H9 (cell line): ENCODE measurements around the gene SORCS2. TPM values are rescaled to one million over a fixed set of nuclear protein-coding genes. Genes with fewer than 3 reads are reported as not detected.

Source experiments
- DNase-seq: peaks from one replicate; pipeline ENCODE4 v3.0.0-alpha.2; 2017
- H2AFZ ChIP-seq: one replicate; pipeline ENCODE4 v1.6.1; 2013; ENCODE audit warnings: mild to moderate bottlenecking, low read length, control low read depth, moderate library complexity
- H2AK5ac ChIP-seq: 2 replicates; pipeline ENCODE4 v1.6.1; 2013; ENCODE audit warnings: low read length, control low read depth, mixed read lengths; ENCODE audit not compliant: insufficient read length
- H2BK120ac ChIP-seq: one replicate; pipeline ENCODE4 v1.6.1; 2013; ENCODE audit warnings: low read depth, mild to moderate bottlenecking, low read length, control low read depth, inconsistent platforms; ENCODE audit not compliant: poor library complexity, severe bottlenecking
- H2BK12ac ChIP-seq: 2 replicates; pipeline ENCODE4 v1.6.1; 2013; ENCODE audit warnings: low read length, control low read depth, mixed read lengths, low read depth; ENCODE audit not compliant: insufficient read length
- H2BK15ac ChIP-seq: 2 replicates; pipeline ENCODE4 v1.6.1; 2013; ENCODE audit warnings: low read depth, low read length, control low read depth
- H2BK20ac ChIP-seq: one replicate; pipeline ENCODE4 v1.6.1; 2013; ENCODE audit warnings: low read depth, mild to moderate bottlenecking, low read length, control low read depth, inconsistent platforms; ENCODE audit not compliant: poor library complexity, severe bottlenecking
- H2BK5ac ChIP-seq: 2 replicates; pipeline ENCODE4 v1.6.1; 2013; ENCODE audit warnings: low read length, control low read depth, mixed read lengths; ENCODE audit not compliant: insufficient read length
- H3K14ac ChIP-seq: 2 replicates; pipeline ENCODE4 v1.6.1; 2013; ENCODE audit warnings: low read length, control low read depth; ENCODE audit not compliant: insufficient read depth
- H3K18ac ChIP-seq: 2 replicates; pipeline ENCODE4 v1.6.1; 2013; ENCODE audit warnings: low read depth, mild to moderate bottlenecking, mixed read lengths, low read length, control low read depth; ENCODE audit not compliant: insufficient read length
- H3K23ac ChIP-seq: 2 replicates; pipeline ENCODE4 v1.6.1; 2013; ENCODE audit warnings: low read length, control low read depth, mixed read lengths, low read depth; ENCODE audit not compliant: insufficient read length
- H3K23me2 ChIP-seq: 2 replicates; pipeline ENCODE4 v1.6.1; 2013; ENCODE audit warnings: low read depth, mild to moderate bottlenecking, mixed read lengths, low read length, control low read depth; ENCODE audit not compliant: insufficient read length, poor library complexity, severe bottlenecking
- H3K27ac ChIP-seq: 2 replicates; pipeline ENCODE4 v1.5.1; 2013; ENCODE audit warnings: low read length, control low read depth, mixed read lengths, low read depth; ENCODE audit not compliant: insufficient read length
- H3K27me3 ChIP-seq: 2 replicates; pipeline ENCODE4 v1.6.1; 2013; ENCODE audit warnings: low read length, control low read depth, inconsistent platforms; ENCODE audit not compliant: insufficient read depth
- H3K4ac ChIP-seq: 2 replicates; pipeline ENCODE4 v1.6.1; 2013; ENCODE audit warnings: low read depth, mild to moderate bottlenecking, control low read depth, inconsistent platforms, low read length, moderate library complexity
- H3K4me1 ChIP-seq: 2 replicates; pipeline ENCODE4 v1.6.1; 2013; ENCODE audit warnings: low read length, control low read depth, inconsistent platforms; ENCODE audit not compliant: insufficient read depth
- H3K4me2 ChIP-seq: 2 replicates; pipeline ENCODE4 v1.6.1; 2013; ENCODE audit warnings: low read length, control low read depth, mixed read lengths; ENCODE audit not compliant: insufficient read length, insufficient read depth
- H3K56ac ChIP-seq: 2 replicates; pipeline ENCODE4 v1.6.1; 2013; ENCODE audit warnings: low read depth, mild to moderate bottlenecking, mixed read lengths, low read length, control low read depth; ENCODE audit not compliant: insufficient read length
- H3K79me1 ChIP-seq: 2 replicates; pipeline ENCODE4 v1.6.1; 2013; ENCODE audit warnings: low read depth, mild to moderate bottlenecking, moderate library complexity, low read length, control low read depth, inconsistent platforms; ENCODE audit not compliant: insufficient read depth, poor library complexity, severe bottlenecking
- H3K79me2 ChIP-seq: 2 replicates; pipeline ENCODE4 v1.6.1; 2013; ENCODE audit warnings: low read length, control low read depth, inconsistent platforms; ENCODE audit not compliant: insufficient read depth
- H3K9ac ChIP-seq: 2 replicates; pipeline ENCODE4 v1.6.1; 2013; ENCODE audit warnings: low read length, control low read depth, mixed read lengths; ENCODE audit not compliant: insufficient read length; ENCODE audit errors: extremely low read depth
- H3K9me3 ChIP-seq: one replicate; pipeline ENCODE4 v1.6.1; 2013; ENCODE audit warnings: low read depth, low read length, inconsistent platforms; ENCODE audit not compliant: control insufficient read depth
- H3T11ph ChIP-seq: one replicate; pipeline ENCODE4 v1.6.1; 2013; ENCODE audit warnings: mild to moderate bottlenecking, low read length, control low read depth, inconsistent platforms
- H4K20me1 ChIP-seq: one replicate; pipeline ENCODE4 v1.6.1; 2013; ENCODE audit not compliant: control insufficient read depth, insufficient read length, insufficient read depth
- H4K5ac ChIP-seq: 2 replicates; pipeline ENCODE4 v1.6.1; 2013; ENCODE audit warnings: low read depth, mild to moderate bottlenecking, mixed read lengths, low read length, control low read depth; ENCODE audit not compliant: insufficient read length
- H4K8ac ChIP-seq: replicated peaks from 2 replicates; pipeline ENCODE4 v1.6.1; 2013; ENCODE audit warnings: low read length, control low read depth, mixed read lengths, low read depth; ENCODE audit not compliant: insufficient read length
- H4K91ac ChIP-seq: 2 replicates; pipeline ENCODE4 v1.6.1; 2013; ENCODE audit warnings: low read depth, mild to moderate bottlenecking, moderate library complexity, mixed read lengths, low read length, control low read depth; ENCODE audit not compliant: insufficient read length
- H3K27ac Mint-ChIP-seq, 3 experiments: 2 replicates in 2 of 3; 3 replicates in 1 of 3; pipeline ENCODE4 v1.8.0; 2020 to 2021; ENCODE audit warnings: mixed read lengths in 3 of 3, mild to moderate bottlenecking in 1 of 3, moderate library complexity in 1 of 3
- H3K27me3 Mint-ChIP-seq: 2 replicates; pipeline ENCODE4 v1.8.0; 2021; ENCODE audit warnings: low read depth, mild to moderate bottlenecking, moderate library complexity, mixed read lengths
- H3K36me3 Mint-ChIP-seq, 3 experiments: 2 replicates in 2 of 3; 3 replicates in 1 of 3; pipeline ENCODE4 v1.8.0; 2020 to 2021; ENCODE audit warnings: low read depth in 3 of 3, mixed read lengths in 3 of 3; ENCODE audit not compliant: insufficient read depth in 1 of 3
- H3K4me1 Mint-ChIP-seq, 2 experiments: 2 replicates each; pipeline ENCODE4 v1.8.0; 2020; ENCODE audit warnings: mixed read lengths in 2 of 2
- H3K4me3 Mint-ChIP-seq, 2 experiments: 2 replicates in 1 of 2; 3 replicates in 1 of 2; pipeline ENCODE4 v1.8.0; 2020 to 2021; ENCODE audit warnings: mild to moderate bottlenecking in 2 of 2, mixed read lengths in 2 of 2, moderate library complexity in 1 of 2
- H3K9me3 Mint-ChIP-seq, 2 experiments: 2 replicates in 1 of 2; 3 replicates in 1 of 2; pipeline ENCODE4 v1.8.0; 2020; ENCODE audit warnings: mild to moderate bottlenecking in 2 of 2, mixed read lengths in 2 of 2, moderate library complexity in 1 of 2
- WGBS: extraction: QIAGEN DNeasy Blood & Tissue Kit; methylation state at CpG from one replicate; pipeline ENCODE4 v1.1.7; 2013; ENCODE audit warnings: missing lambda C conversion rate, low lambda C conversion rate, mixed read lengths; ENCODE audit not compliant: insufficient read length; ENCODE audit errors: extremely low coverage; 5-methylcytosine and 5-hydroxymethylcytosine counted together
- total RNA-seq: library from RNA; stranded (reverse); gene quantifications from 2 replicates; pipeline ENCODE4 v1.2.1, GENCODE V29; 2021
- TF ChIP-seq, protein P1 (sequence below): fragments of 200-600 bp; sonication (generic); conservative IDR thresholded peaks from 3 replicates; pipeline ENCODE4 v1.8.0; 2021; ENCODE audit warnings: antibody characterized with exemption, mild to moderate bottlenecking

The SORCS2 gene
- total RNA-seq, 1 experiment from 2014 or later = 0.57 TPM

GRCh38 chr4:7753931-7754465 lies 561.7 kb downstream of the SORCS2 start:
- Histone ChIP-seq H3K79me1 (no peaks in the 10 kb centered on the region), H3K27ac (no peak overlapping the region), H3K18ac (no peak overlapping the region), H3K23me2 (no peaks in the 10 kb centered on the region), H2BK15ac (no peak overlapping the region), H3K9ac (no peak overlapping the region), H3K79me2 (no peaks in the 10 kb centered on the region), H2BK5ac (no peak overlapping the region), H2BK12ac (no peak overlapping the region), H4K5ac (no peak overlapping the region), H4K91ac (no peak overlapping the region), H3K4me2 (no peak overlapping the region), H3K4me1 (no peaks in the 10 kb centered on the region), H3K4ac (no peak overlapping the region), H3T11ph (no peak overlapping the region), H2AFZ (no peak overlapping the region), H3K14ac (no peak overlapping the region), H3K27me3 (no peaks in the 10 kb centered on the region), H4K20me1 (no peaks in the 10 kb centered on the region), H2BK20ac (no peak overlapping the region), H3K9me3 (no peaks in the 10 kb centered on the region), H4K8ac (no peak overlapping the region), H2AK5ac (no peak overlapping the region), H2BK120ac (no peak overlapping the region), H3K23ac (no peak overlapping the region), H3K56ac (no peak overlapping the region)
- H3K4me3 Mint-ChIP-seq = no peak overlapping the region
- peaks cover 5 to 10% of the 10 kb centered on the region in 2 experiments; a peak in 2 of 4 replicates for H3K4me1 Mint-ChIP-seq
- H3K36me3 Mint-ChIP-seq = no peaks in the 10 kb centered on the region
- H3K9me3 Mint-ChIP-seq = no peaks in the 10 kb centered on the region; a peak in 1 of 5 replicates
- no CpG with 5 or more reads among the region's 15 CpGs for WGBS
- no peak for DNase-seq
- peak overlapping the region in 1 of 3 experiments; percentile 32; a peak in 1 of 7 replicates for H3K27ac Mint-ChIP-seq
- TF ChIP-seq, protein P1, sequence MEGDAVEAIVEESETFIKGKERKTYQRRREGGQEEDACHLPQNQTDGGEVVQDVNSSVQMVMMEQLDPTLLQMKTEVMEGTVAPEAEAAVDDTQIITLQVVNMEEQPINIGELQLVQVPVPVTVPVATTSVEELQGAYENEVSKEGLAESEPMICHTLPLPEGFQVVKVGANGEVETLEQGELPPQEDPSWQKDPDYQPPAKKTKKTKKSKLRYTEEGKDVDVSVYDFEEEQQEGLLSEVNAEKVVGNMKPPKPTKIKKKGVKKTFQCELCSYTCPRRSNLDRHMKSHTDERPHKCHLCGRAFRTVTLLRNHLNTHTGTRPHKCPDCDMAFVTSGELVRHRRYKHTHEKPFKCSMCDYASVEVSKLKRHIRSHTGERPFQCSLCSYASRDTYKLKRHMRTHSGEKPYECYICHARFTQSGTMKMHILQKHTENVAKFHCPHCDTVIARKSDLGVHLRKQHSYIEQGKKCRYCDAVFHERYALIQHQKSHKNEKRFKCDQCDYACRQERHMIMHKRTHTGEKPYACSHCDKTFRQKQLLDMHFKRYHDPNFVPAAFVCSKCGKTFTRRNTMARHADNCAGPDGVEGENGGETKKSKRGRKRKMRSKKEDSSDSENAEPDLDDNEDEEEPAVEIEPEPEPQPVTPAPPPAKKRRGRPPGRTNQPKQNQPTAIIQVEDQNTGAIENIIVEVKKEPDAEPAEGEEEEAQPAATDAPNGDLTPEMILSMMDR = no peak
- H3K27me3 Mint-ChIP-seq = peaks cover 32% of the 10 kb centered on the region
